HepG2 (cell line): ENCODE measurements around the gene GRB10. TPM values are rescaled to one million over a fixed set of nuclear protein-coding genes. Genes with fewer than 3 reads are reported as not detected.

ENCODE experiments used
- ATAC-seq: fragments of 200-7000 bp; cut with Tn5 transposase; 3 replicates; pipeline ENCODE4 v1.9.1; 2020; ENCODE audit warnings: mild to moderate bottlenecking, moderate library complexity
- BruUV-seq: library from RNA; stranded (reverse); fragments of 400-500 nt; replicated peaks from 2 replicates; lab custom pipeline; 2021; lab: Mats Ljungman, UMichigan
- CTCF ChIA-PET: fragments of 300-600 bp; formaldehyde crosslinking; extraction: SDS; loops from one replicate; lab custom pipeline; 2021; ENCODE audit warnings: low total read pairs, inconsistent platforms, low intra/inter-chr PET ratio; lab: Yijun Ruan, JAX
- POLR2A ChIA-PET: fragments of 350-600 bp; sonication (Branson Sonifier 250); formaldehyde crosslinking; loops from one replicate; lab custom pipeline; 2020; ENCODE audit warnings: antibody characterized with exemption, inconsistent platforms; lab: Yijun Ruan, JAX
- DNase-seq: peaks from one replicate; pipeline ENCODE4 v3.0.0-alpha.2; 2015; ENCODE audit warnings: low spot score
- FAIRE-seq: peaks from 3 replicates; lab custom pipeline; 2011; peaks lifted over from hg19 to GRCh38; lab: Jason Lieb, UNC
- H2AFZ ChIP-seq: one replicate; pipeline ENCODE4 v1.6.1; 2011; ENCODE audit warnings: low read length, inconsistent platforms
- H3K27ac ChIP-seq: fragments of 300-600 bp; 3 replicates; pipeline ENCODE4 v1.8.0; 2011; ENCODE audit warnings: mixed run types, mild to moderate bottlenecking, mixed read lengths, low read length, inconsistent platforms; ENCODE audit not compliant: insufficient read depth; ENCODE audit errors: extremely low read length
- H3K27me3 ChIP-seq, 2 experiments: fragments of 200-600 bp in 1 of 2; 2 replicates in 1 of 2; 3 replicates in 1 of 2; pipeline versions ENCODE4 v1.6.0 to v1.8.0; 2011; ENCODE audit warnings: low read length in 2 of 2, mild to moderate bottlenecking in 2 of 2, moderate library complexity in 2 of 2, inconsistent platforms in 1 of 2; ENCODE audit not compliant: insufficient read depth in 2 of 2, control insufficient read depth in 1 of 2
- H3K36me3 ChIP-seq, 2 experiments: fragments of 200-600 bp in 1 of 2; replicated peaks in 1 of 2; 2 replicates in 1 of 2; 3 replicates in 1 of 2; pipeline versions ENCODE4 v1.5.1 to v1.8.0; 2011; ENCODE audit warnings: low read length in 2 of 2, inconsistent platforms in 1 of 2; ENCODE audit not compliant: insufficient read depth in 2 of 2, control insufficient read depth in 1 of 2
- H3K4me1 ChIP-seq: 2 replicates; pipeline ENCODE4 v1.5.1; 2012; ENCODE audit warnings: low read length, inconsistent platforms; ENCODE audit not compliant: insufficient read depth
- H3K4me2 ChIP-seq: 2 replicates; pipeline ENCODE4 v1.6.0; 2011; ENCODE audit warnings: low read depth, low read length, inconsistent platforms
- H3K4me3 ChIP-seq, 3 experiments: fragments of 200-600 bp in 1 of 3; sonication (generic), shearing (Covaris generic) in 1 of 3; replicated peaks in 1 of 3; 2 replicates each; pipeline ENCODE4 v1.5.1; 2011 to 2016; ENCODE audit warnings: low read length in 3 of 3, inconsistent platforms in 2 of 3, low read depth in 2 of 3, mild to moderate bottlenecking in 2 of 3, control low read depth in 1 of 3, mixed read lengths in 1 of 3; ENCODE audit not compliant: insufficient read depth in 1 of 3
- H3K79me2 ChIP-seq: one replicate; pipeline ENCODE4 v1.6.1; 2011; ENCODE audit warnings: low read length, inconsistent platforms; ENCODE audit not compliant: insufficient read depth
- H3K9ac ChIP-seq: 2 replicates; pipeline ENCODE4 v1.6.0; 2011; ENCODE audit warnings: mild to moderate bottlenecking, low read depth, low read length, inconsistent platforms; ENCODE audit not compliant: insufficient read depth
- H3K9me3 ChIP-seq: 2 replicates; pipeline ENCODE4 v1.5.1; 2012; ENCODE audit warnings: mild to moderate bottlenecking, low read length
- H4K20me1 ChIP-seq: 2 replicates; pipeline ENCODE4 v1.6.0; 2011; ENCODE audit warnings: inconsistent platforms, mild to moderate bottlenecking, low read length, moderate library complexity; ENCODE audit not compliant: insufficient read depth
- ARID3A ChIP-seq: IDR thresholded peaks from 2 replicates; pipeline ENCODE4 v1.6.1; 2012; ENCODE audit warnings: low read depth, low read length, improper control_type of control experiment
- BCLAF1 ChIP-seq: fragments of 450-650 bp; IDR thresholded peaks from 2 replicates; pipeline ENCODE4 v1.6.1; 2017; ENCODE audit warnings: mild to moderate bottlenecking
- FOSL2 ChIP-seq: sonication (generic); formaldehyde crosslinking; IDR thresholded peaks from 2 replicates; pipeline ENCODE4 v1.4.0; 2020; ENCODE audit warnings: missing genetic modification reagents
- GABPB1 ChIP-seq: IDR thresholded peaks from 2 replicates; pipeline ENCODE4 v1.6.1; 2016; ENCODE audit warnings: mild to moderate bottlenecking, missing genetic modification reagents, moderate library complexity, missing compliant biosample characterization
- KAT8 ChIP-seq: IDR thresholded peaks from 2 replicates; pipeline ENCODE4 v1.6.1; 2016; ENCODE audit warnings: missing genetic modification reagents, missing compliant biosample characterization
- STAG1 ChIP-seq: sonication (generic); formaldehyde crosslinking; IDR thresholded peaks from 2 replicates; pipeline ENCODE4 v1.4.0; 2020; ENCODE audit warnings: missing genetic modification reagents
- TRAFD1 ChIP-seq: sonication (generic); formaldehyde crosslinking; IDR thresholded peaks from 2 replicates; pipeline ENCODE4 v1.5.1; 2020; ENCODE audit warnings: missing genetic modification reagents, mild to moderate bottlenecking, borderline replicate concordance
- ZC3H4 ChIP-seq: sonication (generic); formaldehyde crosslinking; IDR thresholded peaks from 2 replicates; pipeline ENCODE4 v1.4.0; 2020; ENCODE audit warnings: missing genetic modification reagents, borderline replicate concordance
- ZNF143 ChIP-seq: sonication (generic); formaldehyde crosslinking; IDR thresholded peaks from 2 replicates; pipeline ENCODE4 v1.4.0; 2020; ENCODE audit warnings: missing genetic modification reagents
- ZNF33B ChIP-seq: sonication (generic); formaldehyde crosslinking; IDR thresholded peaks from 2 replicates; pipeline ENCODE4 v1.5.1; 2020; ENCODE audit warnings: mild to moderate bottlenecking, missing genetic modification reagents
- ZNF556 ChIP-seq: sonication (generic); formaldehyde crosslinking; IDR thresholded peaks from 2 replicates; pipeline ENCODE4 v1.4.0; 2020; ENCODE audit warnings: mild to moderate bottlenecking, missing genetic modification reagents, borderline replicate concordance
- ZNF564 ChIP-seq: sonication (generic); formaldehyde crosslinking; IDR thresholded peaks from 2 replicates; pipeline ENCODE4 v1.8.1; 2023; ENCODE audit warnings: mild to moderate bottlenecking, missing genetic modification reagents
- WGBS: methylation state at CpG from one replicate; pipeline ENCODE4 v1.1.6; 2017; ENCODE audit warnings: low lambda C conversion rate; 5-methylcytosine and 5-hydroxymethylcytosine counted together
- in situ Hi-C: cut with HindIII; loops from 2 replicates; pipeline ENCODE4 v1.10.0; 2017; ENCODE audit warnings: low pct_unique_long_range_greater_than_20kb; ENCODE audit not compliant: extremely low pct_ligation_motif_present
- intact Hi-C: fragments of 100-400 bp; cut with micrococcal nuclease; formaldehyde crosslinking; loops from one replicate; pipeline ENCODE4 v1.10.0; 2022; ENCODE audit not compliant: unreplicated experiment
- polyA plus RNA-seq, 8 experiments: library from polyadenylated mRNA; depleted of rRNA in 3 of 8; stranded (reverse) in 7 of 8; unstranded in 1 of 8; fragments of >200 nt; fragmentation: Illumina TruSeq in 4 of 8; extraction: Trizol in 4 of 8; gene quantifications; 2 replicates each; pipeline versions ENCODE4 v1.2.1 to v1.2.3, GENCODE V29; 2011 to 2016; ENCODE audit warnings: low read depth in 4 of 8, missing spikeins in 1 of 8, mixed read lengths in 1 of 8; ENCODE audit not compliant: insufficient read depth in 1 of 8
- total RNA-seq, 5 experiments: library from RNA; depleted of rRNA; stranded (reverse); fragments of >200 nt; fragmentation: Illumina TruSeq; extraction: Trizol; gene quantifications; 2 replicates each; pipeline ENCODE4 v1.2.3, GENCODE V29; 2016; ENCODE audit warnings: low read depth in 1 of 5

Gene GRB10
- total and polyA plus RNA-seq, 2 of the 13 experiments (the other 11 are each of a cell fraction or from before 2014, with no cell fraction given): 4.0 to 6.8 TPM

- TF ChIP-seq BCLAF1: no peak
- ChIA-PET POLR2A (interaction anchor here (1.0 kb wide), 1 partner anchor 210 kb away, joined by 3 read pairs; no protein-coding TSS in a partner anchor), CTCF (no interaction called here)
- Histone ChIP-seq H2AFZ (no peak overlapping the region), H3K9me3 (no peaks in the 10 kb centered on the region), H3K27ac (no peak overlapping the region), H3K9ac (no peak overlapping the region), H3K4me2 (no peak overlapping the region), H3K4me1 (no peaks in the 10 kb centered on the region), H3K36me3 (no peaks in the 10 kb centered on the region), H3K79me2 (no peaks in the 10 kb centered on the region), H3K27me3 (no peaks in the 10 kb centered on the region), H3K4me3 (no peak overlapping the region), H4K20me1 (no peaks in the 10 kb centered on the region)
- no TSS peak for BruUV-seq
- DNase-seq (no peak), ATAC-seq (peak; percentile 69), FAIRE-seq (no peak)
- WGBS: 78% methylated on average over 13 of the region's 16 CpGs
- intact Hi-C loops: no loop called here
- in situ Hi-C loops: no loop called here
These were observed 126.4 kb downstream of the GRB10 start for GRCh38 chr7:50656141-50656895.

GRCh38 chr7:50655490-50655889, 127.2 kb downstream of the GRB10 start:
- Histone ChIP-seq H3K4me2 (no peak overlapping the region), H4K20me1 (no peaks in the 10 kb centered on the region), H3K27ac (no peak overlapping the region), H2AFZ (no peak overlapping the region), H3K79me2 (no peaks in the 10 kb centered on the region), H3K4me3 (no peak overlapping the region), H3K9ac (no peak overlapping the region), H3K36me3 (no peaks in the 10 kb centered on the region), H3K9me3 (no peaks in the 10 kb centered on the region), H3K4me1 (no peaks in the 10 kb centered on the region), H3K27me3 (no peaks in the 10 kb centered on the region)
- DNase-seq (no peak), FAIRE-seq (no peak), ATAC-seq (no peak)
- intact Hi-C loops (no loop called here), in situ Hi-C loops (no loop called here)
- 88% methylated on average over 3 of the region's 3 CpGs for WGBS
- ChIA-PET CTCF (no interaction called here), POLR2A (interaction anchor here (1.0 kb wide), 1 partner anchor 209 kb away, joined by 3 read pairs; no protein-coding TSS in a partner anchor)
- no TSS peak for BruUV-seq
- TF ChIP-seq ARID3A (no peak), ZNF33B (CRISPR knock-in tag) (no peak), FOSL2 (no peak), GABPB1 (no peak), ZC3H4 (no peak), ZNF143 (CRISPR knock-in tag) (no peak), TRAFD1 (CRISPR knock-in tag) (no peak), ZNF564 (no peak), KAT8 (CRISPR knock-in tag) (no peak), ZNF556 (CRISPR knock-in tag) (no peak), STAG1 (CRISPR knock-in tag) (no peak)
